NK-92 (cell line): ENCODE results near the gene FHIP1B.
"Not testable (repeated sequence)": the region's sequence is repeated elsewhere in the genome, so short reads cannot be mapped to it uniquely, and the experiment has no call there.

Source experiments
- DNase-seq: peaks from one replicate; lab custom pipeline; 2025; ENCODE audit not compliant: unreplicated experiment; lab: John Stamatoyannopoulos, UW

Gene FHIP1B

GRCh38 chr11:6234387-6235107 lies at the start of gene FHIP1B:
Gene FHIP1B, minus strand, starts transcription at chr11:6234636. Its CDS starts 10,120 bp downstream, at chr11:6224516.
- DNase-seq: peak; percentile 98

DNA sequence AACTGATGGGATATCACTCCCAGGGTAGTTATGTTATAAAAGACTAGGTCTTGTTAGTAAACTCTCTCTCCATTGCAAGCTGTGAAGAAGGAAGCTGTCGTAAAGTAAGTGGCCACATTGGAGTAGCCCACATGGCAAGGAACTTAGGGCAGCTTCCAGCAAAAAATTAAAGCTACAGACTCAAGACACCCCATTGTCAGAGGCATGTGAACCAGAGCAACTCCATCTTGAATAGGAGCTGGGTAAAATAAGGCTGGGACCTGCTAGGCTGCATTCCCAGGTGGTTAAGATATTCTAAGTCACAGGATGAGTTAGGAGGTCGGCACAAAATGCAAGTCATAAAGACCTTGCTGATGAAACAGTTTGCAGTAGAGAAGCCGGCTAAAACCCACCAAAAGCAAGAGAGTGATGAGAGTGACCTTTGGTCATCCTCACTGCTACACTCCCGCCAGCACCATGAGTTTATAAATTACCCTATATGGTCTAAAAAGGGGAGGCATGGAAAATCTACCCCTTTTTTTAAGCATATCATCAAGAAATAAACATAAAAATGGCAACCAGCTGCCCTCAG lies 49.1 kb upstream of the FHIP1B start:
- DNase-seq: no peak

- not testable (repeated sequence) for DNase-seq
Measured at GRCh38 chr11:6280809-6281208, 46.4 kb upstream of the FHIP1B start.

GRCh38 chr11:6273188-6273587 lies 38.8 kb upstream of the FHIP1B start:
- no peak for DNase-seq

DNA sequence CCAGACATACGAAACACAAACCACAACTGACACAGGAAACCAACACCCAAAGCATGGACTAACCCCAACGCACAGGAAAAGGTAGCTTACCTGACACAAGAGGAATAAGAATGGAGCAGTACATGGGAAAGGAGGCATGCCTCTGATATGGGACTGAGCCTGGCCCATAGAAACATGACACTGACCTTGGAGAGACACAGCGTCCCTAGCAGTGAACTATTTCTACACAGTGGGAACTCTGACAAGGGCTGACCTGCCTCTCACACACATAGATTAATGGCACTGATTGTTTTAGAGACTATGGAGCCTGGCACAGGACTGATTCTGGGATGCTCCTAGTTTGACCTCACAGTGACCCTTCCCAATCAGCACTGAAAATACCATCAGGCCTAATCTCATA lies 37.2 kb upstream of the FHIP1B start:
- no peak for DNase-seq

DNA sequence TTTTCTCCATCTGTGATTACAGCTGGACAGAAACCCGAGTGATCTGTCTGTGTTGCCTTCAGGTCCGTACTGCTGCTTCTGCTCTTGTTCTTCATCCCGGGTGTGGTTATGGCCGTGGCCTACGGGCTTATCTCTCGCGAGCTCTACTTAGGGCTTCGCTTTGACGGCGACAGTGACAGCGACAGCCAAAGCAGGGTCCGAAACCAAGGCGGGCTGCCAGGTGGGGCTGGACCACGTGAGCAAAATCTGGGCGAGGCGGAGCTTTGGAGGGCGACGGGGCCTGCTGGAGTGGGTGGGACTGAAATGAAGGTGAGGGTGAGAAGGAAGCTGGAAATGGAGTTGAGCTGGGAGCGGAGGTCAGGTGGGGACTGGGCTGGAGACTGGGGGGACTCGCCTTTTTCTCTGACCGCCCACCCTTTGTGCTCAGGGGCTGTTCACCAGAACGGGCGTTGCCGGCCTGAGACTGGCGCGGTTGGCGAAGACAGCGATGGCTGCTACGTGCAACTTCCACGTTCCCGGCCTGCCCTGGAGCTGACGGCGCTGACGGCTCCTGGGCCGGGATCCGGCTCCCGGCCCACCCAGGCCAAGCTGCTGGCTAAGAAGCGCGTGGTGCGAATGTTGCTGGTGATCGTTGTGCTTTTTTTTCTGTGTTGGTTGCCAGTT lies 36.3 kb upstream of the FHIP1B start:
- no peak for DNase-seq

DNA sequence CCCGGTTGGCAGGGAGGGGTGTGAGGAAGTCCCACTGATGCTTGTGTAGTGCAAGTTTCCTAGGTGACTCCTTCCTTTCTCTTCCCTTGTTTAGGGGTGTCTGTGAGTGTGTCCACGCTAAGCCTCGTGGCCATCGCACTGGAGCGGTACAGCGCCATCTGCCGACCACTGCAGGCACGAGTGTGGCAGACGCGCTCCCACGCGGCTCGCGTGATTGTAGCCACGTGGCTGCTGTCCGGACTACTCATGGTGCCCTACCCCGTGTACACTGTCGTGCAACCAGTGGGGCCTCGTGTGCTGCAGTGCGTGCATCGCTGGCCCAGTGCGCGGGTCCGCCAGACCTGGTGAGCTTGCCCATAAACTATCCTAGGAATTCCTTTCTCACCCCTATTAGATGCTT lies 35.6 kb upstream of the FHIP1B start:
- DNase-seq: no peak

DNA sequence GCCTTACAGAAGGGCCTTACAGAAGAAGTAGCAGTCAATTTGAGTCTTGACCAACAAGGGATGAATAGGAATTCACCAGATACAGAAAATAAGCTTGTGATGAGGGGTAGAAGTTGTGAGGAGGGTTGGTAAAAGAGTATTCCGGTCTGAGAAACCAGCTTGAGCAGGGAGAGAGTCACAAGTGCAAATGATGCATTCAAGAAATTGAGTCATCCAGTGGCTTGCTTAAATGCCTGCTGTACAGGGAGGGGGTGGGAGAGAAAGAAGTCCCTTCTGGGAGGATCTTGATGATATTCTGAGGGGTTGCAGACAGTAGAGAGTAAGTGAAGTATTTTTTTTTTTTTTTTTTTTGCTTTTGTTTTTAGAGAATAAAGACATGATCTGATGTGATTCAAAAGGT lies 34.4 kb upstream of the FHIP1B start:
- no peak for DNase-seq

GRCh38 chr11:6263662-6264061 lies 29.2 kb upstream of the FHIP1B start:
- DNase-seq: no peak

DNA sequence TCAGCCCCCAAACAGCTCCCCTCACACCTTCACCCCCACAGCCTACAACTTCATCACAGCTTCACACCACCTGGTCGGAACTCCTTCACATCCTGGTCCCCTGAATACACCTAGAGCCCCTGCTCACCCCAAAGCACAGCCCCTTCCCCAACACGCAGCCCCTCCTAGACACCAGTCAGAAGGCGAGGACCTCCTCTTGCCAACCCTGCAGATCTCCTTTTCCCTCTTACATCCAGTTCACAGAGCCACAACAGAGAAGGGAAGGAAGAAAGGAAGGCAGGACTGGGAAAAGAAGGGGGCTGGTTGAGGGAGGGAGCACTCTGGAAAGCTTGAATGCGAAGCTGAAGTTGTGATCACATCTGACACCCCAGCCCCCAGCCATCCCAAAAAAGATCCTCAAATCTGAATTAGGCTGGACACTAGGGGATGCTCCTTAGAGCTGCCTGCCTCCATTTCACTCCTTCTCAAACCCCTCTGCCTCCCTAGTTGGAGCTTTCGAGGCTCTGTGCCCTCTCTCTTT lies 25.8 kb upstream of the FHIP1B start:
- DNase-seq: no peak

DNA sequence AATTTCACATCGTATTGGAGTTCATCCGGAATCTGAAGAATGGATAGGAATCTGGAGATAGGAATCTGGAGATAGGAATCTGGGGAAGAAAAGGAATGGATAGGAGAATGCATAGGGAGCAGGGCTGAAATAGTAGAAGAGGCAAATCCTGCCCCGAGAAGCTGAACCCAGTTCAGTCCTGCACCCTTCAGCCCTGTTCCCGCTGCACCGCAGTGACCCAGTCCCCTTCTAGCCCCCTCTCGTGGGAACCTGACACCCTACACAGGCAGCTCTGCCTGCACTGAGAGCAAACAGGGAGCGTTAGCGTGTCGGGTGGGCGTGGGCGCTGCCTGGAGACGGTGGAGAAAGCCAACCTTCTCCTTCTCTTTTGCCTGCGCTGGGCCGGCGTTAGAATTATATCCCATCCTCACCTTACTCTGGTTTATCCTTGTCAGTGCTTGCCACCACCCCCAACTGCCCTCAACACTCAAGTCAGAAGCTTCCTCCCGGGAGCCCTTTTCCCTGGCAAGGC lies 24.2 kb upstream of the FHIP1B start:
- DNase-seq: no peak

DNA sequence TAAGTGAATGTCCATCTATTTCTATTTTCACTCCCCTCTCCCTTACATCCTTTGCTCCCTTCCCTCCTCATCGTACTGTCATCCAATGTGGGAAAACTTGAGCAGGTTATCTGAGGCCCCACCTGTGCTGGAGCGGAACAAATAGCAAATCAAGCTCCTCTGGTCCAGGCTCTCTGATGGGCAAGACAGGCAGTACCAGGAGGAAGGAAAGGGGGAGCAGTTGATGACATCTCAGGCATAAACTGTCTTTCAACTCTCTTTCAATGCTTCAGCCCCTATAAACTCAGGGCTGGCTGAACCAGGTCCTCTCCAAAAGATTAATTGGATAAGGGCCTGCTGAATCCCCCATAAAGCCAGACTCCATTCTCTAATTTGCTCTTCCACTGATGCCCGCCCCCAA lies 23.7 kb upstream of the FHIP1B start:
- DNase-seq: no peak

DNA sequence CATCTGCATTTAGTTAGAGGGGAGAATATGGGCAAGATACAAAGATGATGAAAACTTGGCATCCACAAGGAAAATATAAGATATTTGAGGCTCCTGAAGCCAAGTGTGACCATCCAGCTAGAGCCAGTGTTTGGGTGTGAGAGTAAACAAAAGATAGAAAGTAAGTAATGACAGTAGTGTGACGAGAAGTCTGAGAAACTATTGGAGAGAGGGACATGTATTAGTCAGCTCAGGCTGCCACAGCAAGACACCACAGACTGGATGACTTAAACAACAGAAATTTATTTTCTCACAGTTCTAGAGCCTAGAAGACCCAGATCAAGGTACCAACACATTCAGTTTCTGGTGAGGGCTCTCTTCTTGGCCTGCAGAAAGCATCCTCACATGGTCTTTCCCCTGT lies 18.8 kb upstream of the FHIP1B start:
- DNase-seq: no peak

- DNase-seq: no peak
Measured at GRCh38 chr11:6251990-6252473, 17.6 kb upstream of the FHIP1B start.

DNA sequence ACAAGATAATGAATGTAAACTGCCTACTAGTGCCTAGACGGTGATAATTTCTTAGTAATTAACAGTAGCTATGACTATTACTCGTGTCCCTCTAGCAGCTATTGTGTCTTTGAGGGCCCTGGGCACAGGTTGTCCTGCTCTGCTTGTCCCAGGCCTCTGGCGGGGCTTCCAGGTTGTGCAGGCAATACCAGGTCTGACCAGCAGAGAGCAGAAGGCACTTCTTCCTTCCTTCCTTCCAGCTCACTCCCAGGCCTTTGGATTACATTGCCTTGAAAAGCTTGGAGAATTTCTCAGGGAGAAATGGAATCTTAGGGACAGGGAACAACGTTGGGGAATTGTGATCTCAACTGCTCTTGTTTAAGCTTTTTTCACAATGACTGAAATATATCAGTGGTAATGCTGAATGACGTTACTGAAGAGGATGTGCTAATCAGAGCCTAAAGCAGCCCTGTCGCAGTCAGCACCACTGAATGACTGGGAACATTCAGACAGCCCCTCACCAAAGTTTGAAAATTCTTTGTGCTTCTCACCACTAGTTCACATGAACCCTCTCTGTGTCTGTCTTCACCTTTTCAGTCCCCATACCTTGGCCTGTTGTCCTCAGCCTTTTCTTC lies 16.8 kb upstream of the FHIP1B start:
- DNase-seq: no peak

DNA sequence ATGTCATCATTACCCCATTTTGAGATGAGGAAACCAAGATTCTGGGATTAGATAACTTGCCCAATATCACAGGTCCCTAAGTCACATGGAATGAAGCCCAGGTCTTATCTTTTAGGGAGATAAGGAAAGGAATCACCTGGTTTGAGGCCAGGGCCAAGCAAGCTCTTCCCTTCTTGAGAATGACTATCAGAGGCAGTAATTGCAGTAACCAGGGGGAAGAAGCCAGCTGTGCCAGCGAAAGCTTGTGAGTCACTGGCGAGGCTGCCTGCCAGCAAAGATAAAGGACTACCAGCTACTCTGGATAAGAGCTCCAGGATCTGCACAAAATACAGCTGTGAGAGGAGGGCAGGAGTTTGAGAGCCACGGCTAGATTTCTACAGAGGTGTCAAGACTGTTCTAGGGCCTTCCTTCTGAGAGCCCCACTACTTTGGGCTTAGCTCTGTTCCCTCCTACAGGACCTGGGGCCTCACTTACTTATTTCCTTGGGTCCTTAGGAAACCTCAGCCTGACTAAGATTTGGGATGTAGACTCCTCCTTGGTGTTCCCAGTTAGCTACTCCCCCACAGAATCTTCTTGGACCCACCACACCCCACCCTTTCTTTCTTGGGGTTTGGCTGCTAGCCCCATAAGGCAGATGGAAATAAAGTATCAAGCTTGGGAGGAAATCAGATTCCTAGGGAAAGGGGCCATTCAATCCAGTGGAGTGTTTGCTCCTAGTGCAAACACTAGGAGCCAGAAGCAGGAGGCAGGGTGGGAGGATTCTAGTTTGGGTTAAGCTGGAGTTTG lies 15.5 kb upstream of the FHIP1B start:
- DNase-seq: no peak

DNA sequence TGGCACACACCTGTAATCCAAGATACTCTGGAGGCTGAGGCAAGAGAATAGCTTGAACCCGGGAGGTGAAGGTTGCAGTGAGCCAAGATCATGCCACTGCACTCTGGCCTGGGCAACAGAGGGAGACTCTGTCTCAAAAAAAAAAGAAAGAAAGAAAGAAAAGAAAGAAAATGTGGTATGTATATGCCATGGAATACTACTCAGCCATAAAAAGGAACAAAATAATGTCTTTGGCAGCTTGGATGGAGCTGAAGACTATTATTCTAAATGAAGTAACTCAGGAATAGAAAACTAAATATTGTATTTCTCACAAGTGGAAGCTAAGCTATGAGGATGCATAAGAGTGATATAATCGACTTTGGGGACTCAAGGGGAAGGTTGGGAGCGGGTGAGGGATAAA lies 14.5 kb upstream of the FHIP1B start:
- not testable (repeated sequence) for DNase-seq

GRCh38 chr11:6248248-6248647 lies 13.8 kb upstream of the FHIP1B start:
- no peak for DNase-seq

DNA sequence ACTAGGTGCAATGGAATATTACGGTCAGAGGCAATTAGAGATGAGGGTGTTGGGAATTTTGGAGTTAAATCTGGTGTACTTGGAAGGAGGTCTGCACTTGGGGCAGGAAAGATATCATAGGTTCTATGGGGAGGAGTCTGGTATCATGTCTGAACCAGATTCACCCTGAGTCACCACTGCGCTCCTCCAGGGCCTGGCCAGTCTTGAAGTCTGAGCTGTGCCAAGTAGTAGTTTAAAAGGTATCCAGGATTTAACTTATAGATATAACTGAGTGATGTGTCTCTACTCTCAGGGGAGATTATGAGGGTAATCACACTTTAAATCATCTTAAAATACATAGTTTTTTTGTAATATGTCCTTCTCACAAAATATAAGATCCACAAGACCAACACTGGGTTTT lies 11.1 kb upstream of the FHIP1B start:
- DNase-seq: no peak

GRCh38 chr11:6241316-6241715 lies 6.9 kb upstream of the FHIP1B start:
- no peak for DNase-seq

DNA sequence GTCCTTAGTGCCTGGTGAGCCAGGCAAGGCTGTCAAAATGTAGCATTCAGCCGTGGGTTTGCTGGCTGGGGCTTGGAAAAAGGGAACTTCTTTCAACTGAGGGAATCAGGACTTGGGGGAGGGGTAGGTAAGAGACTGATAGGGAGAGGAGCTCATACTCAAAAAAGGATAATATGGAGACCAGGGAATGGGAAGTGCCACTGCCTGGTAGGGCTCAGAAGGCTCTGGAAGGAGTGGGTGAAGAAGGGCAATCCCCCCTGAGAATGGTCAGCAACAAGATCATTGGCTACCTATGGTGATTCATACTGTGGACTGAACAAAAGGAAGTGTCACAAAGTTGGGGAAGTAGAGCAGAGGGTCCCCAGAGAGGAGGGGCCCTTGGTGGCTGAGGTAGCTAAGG lies 6.3 kb upstream of the FHIP1B start:
- DNase-seq: no peak
